Gastrocnemius medialis (tissue), 4 donors: ENCODE results near the gene TGOLN2.

Source experiments
- POLR2A ChIP-seq, 2 donors: fragments of 450-650 bp; IDR thresholded peaks; one replicate each; pipeline ENCODE4 v1.6.1; 2017; ENCODE audit warnings: antibody characterized with exemption in 2 of 2, mild to moderate bottlenecking in 2 of 2, moderate library complexity in 2 of 2
- TF ChIP-seq, protein P1 (sequence below), 5 experiments: fragments of 450-650 bp in 3 of 5; fragments of 200-600 bp in 2 of 5; sonication (generic) in 2 of 5; IDR thresholded peaks in 4 of 5; conservative IDR thresholded peaks in 1 of 5; 1 replicate in 4 of 5; 2 replicates in 1 of 5; pipeline ENCODE4 v1.5.1; 2016 to 2019; ENCODE audit warnings: antibody characterized with exemption in 5 of 5, mild to moderate bottlenecking in 3 of 5, moderate library complexity in 3 of 5

DNA sequence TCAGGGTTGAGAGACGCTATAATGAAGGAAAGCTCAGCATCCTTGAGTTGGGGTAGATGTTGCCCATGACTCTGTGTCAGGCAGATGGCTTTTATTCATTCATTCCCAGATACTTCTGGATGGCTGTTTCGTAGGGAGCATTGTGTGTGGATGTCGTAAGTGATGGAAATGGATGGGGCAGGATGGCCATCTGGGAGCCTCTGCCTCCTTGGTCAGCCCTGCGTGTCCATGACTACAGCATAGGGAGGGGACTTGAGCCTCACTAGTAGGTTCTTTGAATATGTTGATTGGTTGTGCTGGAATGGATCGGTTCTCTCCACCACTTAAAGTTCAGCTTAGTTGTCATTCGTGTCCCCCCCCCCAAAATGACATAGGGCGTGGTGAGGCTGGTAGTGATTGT, 44.9 kb downstream of the TGOLN2 start:
- TF ChIP-seq, protein P1, sequence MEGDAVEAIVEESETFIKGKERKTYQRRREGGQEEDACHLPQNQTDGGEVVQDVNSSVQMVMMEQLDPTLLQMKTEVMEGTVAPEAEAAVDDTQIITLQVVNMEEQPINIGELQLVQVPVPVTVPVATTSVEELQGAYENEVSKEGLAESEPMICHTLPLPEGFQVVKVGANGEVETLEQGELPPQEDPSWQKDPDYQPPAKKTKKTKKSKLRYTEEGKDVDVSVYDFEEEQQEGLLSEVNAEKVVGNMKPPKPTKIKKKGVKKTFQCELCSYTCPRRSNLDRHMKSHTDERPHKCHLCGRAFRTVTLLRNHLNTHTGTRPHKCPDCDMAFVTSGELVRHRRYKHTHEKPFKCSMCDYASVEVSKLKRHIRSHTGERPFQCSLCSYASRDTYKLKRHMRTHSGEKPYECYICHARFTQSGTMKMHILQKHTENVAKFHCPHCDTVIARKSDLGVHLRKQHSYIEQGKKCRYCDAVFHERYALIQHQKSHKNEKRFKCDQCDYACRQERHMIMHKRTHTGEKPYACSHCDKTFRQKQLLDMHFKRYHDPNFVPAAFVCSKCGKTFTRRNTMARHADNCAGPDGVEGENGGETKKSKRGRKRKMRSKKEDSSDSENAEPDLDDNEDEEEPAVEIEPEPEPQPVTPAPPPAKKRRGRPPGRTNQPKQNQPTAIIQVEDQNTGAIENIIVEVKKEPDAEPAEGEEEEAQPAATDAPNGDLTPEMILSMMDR (IDR thresholded peaks at IDR 0.05 in 4 of 5, conservative IDR thresholded peaks at IDR 0.05 in 1 of 5) = no peak
- TF ChIP-seq POLR2A (IDR thresholded peaks at IDR 0.05) = no peak
